Prostate gland (tissue), 2 donors: Measurements from ENCODE around the gene FAM186B.

Source experiments
- POLR2A ChIP-seq: fragments of 450-650 bp; IDR thresholded peaks from one replicate; pipeline ENCODE4 v1.6.1; 2016; ENCODE audit warnings: antibody characterized with exemption, mild to moderate bottlenecking
- POLR2AphosphoS5 ChIP-seq: sonication (generic); formaldehyde crosslinking; IDR thresholded peaks from one replicate; pipeline ENCODE4 v1.6.1; 2017; ENCODE audit warnings: antibody characterized with exemption
- TF ChIP-seq, protein P1 (sequence below), 4 experiments: fragments of 200-600 bp in 2 of 4; fragments of 450-650 bp in 2 of 4; sonication (generic) in 2 of 4; IDR thresholded peaks; 1 replicate in 3 of 4; 2 replicates in 1 of 4; pipeline ENCODE4 v1.5.1; 2016 to 2019; ENCODE audit warnings: antibody characterized with exemption in 4 of 4, mild to moderate bottlenecking in 2 of 4, moderate library complexity in 2 of 4

DNA sequence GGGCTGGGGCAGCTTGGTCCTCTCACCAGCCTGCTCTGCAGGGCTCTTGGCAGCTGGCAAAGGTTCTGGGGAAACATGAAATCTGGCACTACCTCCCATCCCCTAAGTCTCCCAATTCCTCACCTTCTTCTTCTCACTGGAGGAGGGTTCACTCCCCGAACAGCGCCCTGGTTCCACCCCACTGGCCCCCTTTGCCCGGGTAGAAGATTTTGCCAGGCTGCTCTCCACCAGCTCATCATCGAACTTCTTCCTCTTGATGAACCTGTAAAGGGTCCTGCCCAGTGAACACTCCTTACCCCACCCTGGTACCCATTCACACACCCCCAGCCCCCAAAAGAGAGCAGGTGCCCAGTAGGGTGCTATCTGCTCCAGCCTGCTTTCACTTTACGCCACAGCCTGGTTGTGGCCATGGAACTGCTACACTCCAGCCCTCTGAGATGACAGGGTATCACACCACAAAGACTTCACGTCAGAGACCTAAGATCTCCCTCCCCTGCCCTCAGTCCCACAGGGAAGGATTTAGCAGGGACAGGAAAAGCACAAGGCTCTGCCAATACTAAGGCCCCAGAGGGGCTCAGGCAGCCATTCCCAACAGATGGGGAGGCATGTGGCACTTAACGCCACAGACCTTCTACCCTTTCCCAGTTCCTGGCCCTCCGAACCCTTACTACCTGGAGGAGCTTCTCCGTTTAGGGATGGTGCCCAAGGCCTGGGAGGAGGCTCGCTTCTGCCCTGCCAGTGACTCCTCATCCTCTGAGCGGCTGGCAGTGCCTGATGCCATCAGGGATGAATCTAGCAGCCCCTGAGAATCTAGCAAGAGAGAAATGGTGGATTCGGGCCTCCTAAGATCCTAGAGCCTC lies 39.8 kb downstream of the FAM186B start:
- TF ChIP-seq, protein P1, sequence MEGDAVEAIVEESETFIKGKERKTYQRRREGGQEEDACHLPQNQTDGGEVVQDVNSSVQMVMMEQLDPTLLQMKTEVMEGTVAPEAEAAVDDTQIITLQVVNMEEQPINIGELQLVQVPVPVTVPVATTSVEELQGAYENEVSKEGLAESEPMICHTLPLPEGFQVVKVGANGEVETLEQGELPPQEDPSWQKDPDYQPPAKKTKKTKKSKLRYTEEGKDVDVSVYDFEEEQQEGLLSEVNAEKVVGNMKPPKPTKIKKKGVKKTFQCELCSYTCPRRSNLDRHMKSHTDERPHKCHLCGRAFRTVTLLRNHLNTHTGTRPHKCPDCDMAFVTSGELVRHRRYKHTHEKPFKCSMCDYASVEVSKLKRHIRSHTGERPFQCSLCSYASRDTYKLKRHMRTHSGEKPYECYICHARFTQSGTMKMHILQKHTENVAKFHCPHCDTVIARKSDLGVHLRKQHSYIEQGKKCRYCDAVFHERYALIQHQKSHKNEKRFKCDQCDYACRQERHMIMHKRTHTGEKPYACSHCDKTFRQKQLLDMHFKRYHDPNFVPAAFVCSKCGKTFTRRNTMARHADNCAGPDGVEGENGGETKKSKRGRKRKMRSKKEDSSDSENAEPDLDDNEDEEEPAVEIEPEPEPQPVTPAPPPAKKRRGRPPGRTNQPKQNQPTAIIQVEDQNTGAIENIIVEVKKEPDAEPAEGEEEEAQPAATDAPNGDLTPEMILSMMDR (IDR thresholded peaks at IDR 0.05) = no peak
- TF ChIP-seq POLR2A (no peak), POLR2AphosphoS5 (no peak)
